ENCODE data around the gene EIF4G3.

EIF4G3 gene

GRCh38 chr1:20993716-20994575 is 182.8 kb downstream of the EIF4G3 start:
- DNase-seq: no peak

DNA sequence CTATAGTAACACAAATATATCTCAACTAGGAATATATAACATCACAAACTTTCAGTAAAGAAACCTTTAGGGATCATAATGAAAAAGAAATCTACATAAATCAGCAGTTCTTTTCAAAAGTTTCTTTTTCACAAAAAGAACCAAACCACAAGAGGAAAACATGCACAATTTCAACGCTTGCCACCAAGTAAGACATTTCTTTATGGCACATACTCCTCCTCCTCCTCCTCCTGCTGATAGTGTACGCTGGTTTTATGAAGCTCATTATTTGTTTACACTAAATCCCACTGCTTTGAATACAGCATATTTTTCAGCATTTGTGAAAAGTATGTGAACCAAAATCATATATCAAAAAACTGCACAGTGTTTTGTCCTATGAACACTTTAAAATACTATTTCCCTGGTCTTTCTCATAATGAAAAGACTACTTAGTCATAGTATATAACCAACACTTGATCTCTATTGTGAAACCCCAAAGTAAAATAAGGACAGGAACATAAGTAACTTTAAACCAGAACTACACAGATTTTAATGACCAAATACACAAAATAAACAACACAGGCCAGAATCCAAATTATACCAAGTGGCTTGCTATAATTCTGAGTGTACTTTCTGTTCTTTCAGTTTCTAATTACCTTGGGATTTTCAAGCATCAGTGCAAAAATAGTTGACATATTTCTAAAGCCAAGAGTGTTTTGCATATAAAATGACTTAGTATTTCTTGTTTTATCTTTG is 184.2 kb downstream of the EIF4G3 start:
- no peak for DNase-seq

DNA sequence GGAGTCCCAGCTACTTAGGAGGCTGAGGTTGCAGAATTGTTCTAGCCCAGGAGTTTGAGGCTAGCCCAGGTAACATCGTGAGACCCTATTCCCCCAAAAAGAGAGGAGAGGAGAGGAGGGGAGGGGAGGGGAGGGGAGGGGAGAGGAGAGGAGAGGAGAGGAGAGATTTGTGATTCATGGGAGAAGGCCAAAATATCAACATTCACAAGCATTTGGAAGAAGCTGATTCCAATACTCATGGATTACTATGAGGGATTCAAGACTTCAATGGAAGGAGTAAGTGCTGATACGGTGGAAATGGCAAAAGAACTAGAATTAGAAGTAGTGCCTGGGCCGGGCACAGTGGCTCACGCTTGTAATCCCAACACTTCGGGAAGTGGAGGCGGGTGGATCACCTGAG is 187.8 kb downstream of the EIF4G3 start:
- no peak for DNase-seq

DNA sequence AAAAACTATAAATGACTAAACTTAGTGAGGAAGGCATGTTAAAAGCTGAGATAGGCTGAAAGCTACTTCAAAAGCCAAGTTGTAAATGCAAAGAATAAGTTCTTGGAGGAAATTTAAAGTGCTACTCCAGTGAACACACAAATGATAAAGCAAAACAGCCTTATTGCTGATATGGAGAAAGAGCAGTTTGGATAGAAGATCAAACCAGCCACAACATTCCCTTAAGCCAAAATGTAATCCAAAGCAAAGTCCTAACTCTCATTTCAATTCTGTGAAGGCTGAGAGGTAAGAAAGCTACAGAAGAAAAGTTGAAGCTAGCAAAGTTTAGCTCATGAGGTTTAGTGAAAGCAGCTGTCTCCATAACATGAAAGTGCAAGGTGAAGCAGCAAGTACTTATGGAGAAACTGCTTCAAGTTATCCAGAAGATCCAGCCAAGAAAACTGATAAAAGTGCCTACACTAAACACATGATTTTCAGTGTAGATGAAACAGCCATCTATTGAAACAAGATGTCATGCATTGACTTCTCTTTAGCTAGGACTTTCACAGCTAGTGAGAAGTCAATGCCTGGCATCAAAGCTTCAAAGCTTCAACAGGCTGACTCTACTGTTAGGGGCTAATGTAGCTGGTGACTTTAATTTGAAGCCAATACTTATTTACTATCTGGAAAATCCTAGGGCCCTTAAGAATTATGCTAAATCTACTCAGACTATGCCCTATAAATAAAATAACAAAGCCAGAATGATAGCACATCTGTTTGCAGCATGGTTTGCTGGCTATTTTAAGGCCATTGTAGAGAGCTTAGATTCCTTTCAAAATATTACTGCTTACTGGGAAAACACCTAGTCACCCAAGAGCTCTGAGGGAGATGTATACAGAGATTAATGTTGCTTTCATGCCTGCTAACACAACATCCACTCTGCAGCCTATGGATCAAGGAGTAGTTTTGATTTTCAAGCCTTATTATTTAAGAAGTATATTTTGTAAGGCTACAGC is 188.6 kb downstream of the EIF4G3 start:
- no peak for DNase-seq

DNA sequence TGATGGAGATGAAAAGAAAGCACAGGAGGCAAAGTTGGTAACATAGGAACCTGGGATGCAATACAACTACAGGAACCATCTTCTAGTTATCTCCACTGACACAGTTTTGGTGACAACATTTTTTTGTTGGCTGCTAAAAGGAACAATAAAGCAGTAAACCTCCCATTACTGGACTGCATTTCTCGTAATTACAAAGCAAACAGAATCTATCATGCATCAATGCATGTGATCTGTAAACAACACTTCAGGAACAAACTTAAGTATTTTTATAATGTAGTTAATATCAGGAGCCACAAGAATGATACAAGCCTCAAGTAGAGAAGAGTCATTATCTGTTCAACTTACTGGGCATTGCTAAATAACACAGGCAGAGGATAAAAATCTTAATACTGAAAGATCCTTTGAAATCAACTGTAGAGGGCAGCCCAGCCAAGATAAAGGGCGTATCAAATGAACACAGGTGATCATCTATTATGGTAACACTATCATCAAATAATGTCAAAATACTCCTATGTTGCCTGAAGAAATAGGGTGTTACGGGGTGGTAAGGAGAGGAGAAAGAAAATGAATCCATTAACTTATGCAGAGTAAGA is 193.3 kb downstream of the EIF4G3 start:
- DNase-seq: no peak

- no peak for DNase-seq
These were observed 194.4 kb downstream of the EIF4G3 start for GRCh38 chr1:20982316-20982715.

- peak in 1 of 58 donors; percentile 26 for DNase-seq
These were observed 194.8 kb downstream of the EIF4G3 start for GRCh38 chr1:20981915-20982314.

- no peak for DNase-seq
These were observed 196.6 kb downstream of the EIF4G3 start for GRCh38 chr1:20980051-20980450.

DNA sequence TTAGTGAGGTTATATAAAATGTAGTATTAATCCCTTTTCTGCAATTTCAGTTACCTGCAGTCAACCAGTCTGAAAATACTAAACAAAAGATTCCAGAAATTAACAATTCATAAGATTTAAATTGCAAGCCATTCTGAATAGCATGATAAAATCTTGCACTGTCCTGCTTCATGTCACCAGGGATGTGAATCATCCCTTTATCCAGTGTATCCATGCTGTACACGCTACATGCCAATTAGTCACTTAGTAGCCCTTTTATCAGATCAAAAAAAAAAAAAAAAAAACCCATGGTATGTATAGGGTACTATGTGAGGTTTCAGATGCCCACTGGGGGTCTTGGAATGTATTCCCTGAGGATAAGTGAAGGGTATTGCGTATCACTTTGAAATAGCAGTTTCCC is 198.3 kb downstream of the EIF4G3 start:
- DNase-seq: no peak

GRCh38 chr1:20975668-20976067 is 201.0 kb downstream of the EIF4G3 start:
- DNase-seq: no peak

GRCh38 chr1:20974951-20975350 is 201.7 kb downstream of the EIF4G3 start:
- no peak for DNase-seq

DNA sequence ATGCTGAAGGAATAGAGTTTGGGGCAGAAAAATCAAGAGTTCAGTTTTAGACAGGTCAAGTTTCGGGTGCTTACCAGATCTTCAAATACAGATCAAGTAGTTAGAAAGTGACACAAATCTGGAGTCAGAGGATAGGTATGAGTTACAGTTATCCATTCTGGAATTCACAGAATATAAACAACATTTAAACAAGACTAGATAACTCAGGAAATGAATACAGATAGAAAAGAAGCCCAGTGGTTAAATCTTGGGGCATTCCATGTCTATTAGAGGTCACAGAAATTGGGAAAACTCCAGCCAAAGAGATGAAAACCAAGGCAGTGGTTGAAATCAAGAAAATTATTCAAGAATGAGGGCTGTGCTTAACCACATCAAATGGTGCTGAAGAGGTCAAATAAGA is 202.6 kb downstream of the EIF4G3 start:
- no peak for DNase-seq

DNA sequence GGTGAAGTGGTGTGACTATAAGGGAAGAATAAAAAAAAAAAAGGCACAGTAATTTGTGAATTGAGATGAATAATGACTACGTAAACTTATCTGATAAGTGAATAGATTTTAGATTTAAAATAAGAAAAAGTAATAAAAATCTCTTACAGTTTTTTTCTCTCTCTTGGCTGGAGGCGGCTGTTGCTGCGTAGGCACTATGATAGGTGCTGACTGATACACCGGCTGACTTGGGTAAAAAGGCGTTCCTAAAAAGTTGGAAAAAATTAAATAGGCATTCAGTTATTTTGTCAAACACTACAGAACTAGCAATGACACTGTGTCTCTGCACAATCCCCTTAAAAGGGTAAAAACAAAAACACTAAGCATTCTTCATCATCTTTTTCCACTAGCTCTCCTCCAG is 203.8 kb downstream of the EIF4G3 start:
- no peak for DNase-seq

GRCh38 chr1:20964540-20965484 is 211.9 kb downstream of the EIF4G3 start:
- DNase-seq: no peak

GRCh38 chr1:20962576-20963258 is 214.0 kb downstream of the EIF4G3 start:
- no peak for DNase-seq

DNA sequence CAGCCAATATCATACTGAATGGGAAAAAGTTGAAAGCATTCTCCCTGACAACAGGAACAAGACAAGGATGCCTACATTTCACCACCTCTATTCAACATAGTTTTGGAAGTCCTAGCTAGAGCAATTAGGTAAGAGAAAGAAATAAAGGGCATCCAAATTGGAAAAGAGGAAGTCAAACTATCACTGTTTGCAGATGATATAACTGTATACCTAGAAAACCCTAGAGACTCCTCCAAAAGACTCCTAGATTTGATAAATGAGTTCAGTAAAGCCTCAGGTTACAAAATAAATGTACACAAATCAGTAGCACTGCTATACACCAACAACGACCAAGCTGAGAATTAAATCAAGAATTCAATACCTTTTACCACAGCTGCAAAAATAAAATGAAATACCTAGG is 218.3 kb downstream of the EIF4G3 start:
- no peak for DNase-seq

DNA sequence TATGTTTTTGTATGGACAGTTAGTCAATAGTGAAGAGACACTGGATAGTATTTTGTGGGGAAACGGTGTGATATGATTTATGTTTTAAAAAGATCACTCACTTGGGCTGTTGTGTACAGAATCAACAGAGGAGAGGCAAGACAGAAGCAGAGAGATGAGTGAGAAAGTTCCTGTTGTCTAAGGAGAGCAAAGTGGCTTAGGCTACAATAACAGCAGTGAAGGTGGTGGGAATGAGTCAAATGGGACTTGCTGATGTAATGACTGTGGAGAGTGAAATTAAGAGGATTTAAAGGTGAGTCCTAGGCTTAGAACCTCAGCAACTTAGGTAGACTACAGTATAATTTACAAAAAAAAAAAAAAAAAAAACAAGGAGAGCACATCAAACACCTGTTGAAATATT is 220.4 kb downstream of the EIF4G3 start:
- DNase-seq: no peak

DNA sequence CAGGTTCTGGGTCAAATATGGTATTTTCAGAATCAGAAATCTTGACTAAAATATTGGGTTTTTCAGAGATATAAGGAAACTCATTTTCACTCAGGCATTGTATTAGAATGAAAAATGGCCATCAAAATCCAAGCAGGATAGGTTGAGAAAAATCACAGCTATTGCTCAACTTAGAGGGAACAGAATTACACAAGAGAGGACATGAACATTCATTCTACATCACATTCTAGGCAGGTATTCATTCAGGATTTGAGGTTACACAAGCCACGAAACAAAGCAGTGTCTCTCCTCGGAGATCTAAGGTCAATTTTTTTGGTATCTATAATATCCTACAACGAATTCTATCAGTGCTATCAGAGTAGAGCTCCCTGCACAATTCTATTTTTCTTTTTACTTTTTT is 226.0 kb downstream of the EIF4G3 start:
- no peak for DNase-seq

GRCh38 chr1:20949871-20950590 is 226.7 kb downstream of the EIF4G3 start:
- DNase-seq: no peak
